Activated CD4-positive, alpha-beta T cell treated with anti-CD3 and anti-CD28 coated beads for 36 hours (primary cell): ENCODE measurements around the gene CCNYL1. TPM values are rescaled to one million over a fixed set of nuclear protein-coding genes. Genes with fewer than 3 reads are reported as not detected.

Experiments used
- ATAC-seq: fragments of 200-7000 bp; cut with Tn5 transposase; one replicate; pipeline ENCODE4 v1.10.0; 2021; ENCODE audit warnings: mild to moderate bottlenecking, moderate library complexity
- CTCF ChIA-PET: fragments of 350-600 bp; sonication (Branson Sonifier 250); formaldehyde crosslinking; loops from one replicate; lab custom pipeline; 2021; ENCODE audit warnings: antibody characterized with exemption; lab: Charles Lee
- POLR2A ChIA-PET: fragments of 350-600 bp; sonication (Branson Sonifier 250); formaldehyde crosslinking; loops from one replicate; lab custom pipeline; 2021; ENCODE audit warnings: antibody characterized with exemption, inconsistent platforms; lab: Charles Lee
- DNase-seq: peaks from one replicate; pipeline ENCODE4 v3.0.0-alpha.2; 2020
- H3K27ac Mint-ChIP-seq: one replicate; pipeline ENCODE4 v1.8.0; 2021; ENCODE audit warnings: mixed read lengths
- H3K27me3 Mint-ChIP-seq: one replicate; pipeline ENCODE4 v1.8.0; 2021; ENCODE audit warnings: mixed read lengths
- H3K36me3 Mint-ChIP-seq: one replicate; pipeline ENCODE4 v1.8.0; 2021; ENCODE audit warnings: low read depth, mixed read lengths
- H3K4me1 Mint-ChIP-seq: one replicate; pipeline ENCODE4 v1.8.0; 2021; ENCODE audit warnings: mixed read lengths
- H3K4me3 Mint-ChIP-seq: one replicate; pipeline ENCODE4 v1.8.0; 2021; ENCODE audit warnings: mild to moderate bottlenecking, moderate library complexity, mixed read lengths
- H3K9me3 Mint-ChIP-seq: one replicate; pipeline ENCODE4 v1.8.0; 2021; ENCODE audit warnings: low read depth, mixed read lengths
- intact Hi-C, 2 experiments: fragments of 100-400 bp; cut with DNase I in 1 of 2; cut with micrococcal nuclease in 1 of 2; formaldehyde crosslinking; loops; one replicate each; pipeline versions ENCODE4 v1.14.2 to v1.15.1; 2022 to 2024; cut with DNase I, micrococcal nuclease
- total RNA-seq, 2 experiments: library from RNA; stranded (reverse); gene quantifications; one replicate each; pipeline ENCODE4 v1.2.3, GENCODE V29; 2021

CCNYL1 gene
- total RNA-seq, 2 experiments from 2014 or later, result 4.0 to 5.5 TPM

DNA sequence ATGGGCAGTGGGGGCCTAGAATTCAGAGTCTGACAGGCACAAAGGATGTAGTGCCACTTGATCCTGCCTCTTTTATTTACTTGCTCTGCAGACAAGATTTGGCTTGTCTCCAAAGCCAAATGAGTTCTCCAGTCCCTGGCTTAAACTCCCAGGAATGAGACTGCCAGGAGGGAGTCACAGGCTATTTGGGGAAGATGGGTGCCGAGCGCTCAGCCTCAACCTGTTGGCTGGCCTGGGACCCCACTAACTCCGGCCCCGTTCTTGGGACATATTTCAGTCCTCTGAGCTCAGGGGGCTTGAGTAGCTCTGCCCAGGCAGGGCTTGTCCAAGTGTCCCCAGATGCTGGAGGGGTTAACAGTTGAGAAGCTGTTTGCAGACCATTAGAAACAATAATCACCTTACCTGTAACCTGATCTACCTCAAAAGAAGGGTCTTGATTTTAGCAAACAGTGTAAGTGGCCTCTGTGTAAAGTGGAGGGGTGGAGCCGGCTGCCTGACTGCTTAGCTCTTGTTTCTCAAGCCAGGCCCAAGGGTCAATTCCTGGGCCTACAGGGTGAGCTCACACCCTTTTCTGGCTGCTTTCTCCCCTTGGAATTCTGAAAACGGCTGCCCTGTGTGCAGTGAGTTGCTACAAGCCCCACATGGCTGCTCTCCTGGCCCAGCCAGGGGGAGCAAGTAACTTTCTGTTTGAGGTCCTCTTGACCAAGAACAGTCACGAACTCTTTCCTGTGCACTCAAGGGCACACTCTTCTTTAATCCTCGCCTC, 85.3 kb downstream of the CCNYL1 start:
- Mint-ChIP-seq H3K36me3 (no peaks in the 10 kb centered on the region), H3K4me3 (no peak overlapping the region), H3K9me3 (no peaks in the 10 kb centered on the region), H3K27me3 (peaks cover 4% of the 10 kb centered on the region), H3K27ac (no peak overlapping the region), H3K4me1 (peaks cover 5% of the 10 kb centered on the region)
- ATAC-seq, result no peak
- intact Hi-C loops, result no loop called here
- CTCF ChIA-PET, result no interaction called here
- POLR2A ChIA-PET, result no interaction called here
- no peak for DNase-seq

DNA sequence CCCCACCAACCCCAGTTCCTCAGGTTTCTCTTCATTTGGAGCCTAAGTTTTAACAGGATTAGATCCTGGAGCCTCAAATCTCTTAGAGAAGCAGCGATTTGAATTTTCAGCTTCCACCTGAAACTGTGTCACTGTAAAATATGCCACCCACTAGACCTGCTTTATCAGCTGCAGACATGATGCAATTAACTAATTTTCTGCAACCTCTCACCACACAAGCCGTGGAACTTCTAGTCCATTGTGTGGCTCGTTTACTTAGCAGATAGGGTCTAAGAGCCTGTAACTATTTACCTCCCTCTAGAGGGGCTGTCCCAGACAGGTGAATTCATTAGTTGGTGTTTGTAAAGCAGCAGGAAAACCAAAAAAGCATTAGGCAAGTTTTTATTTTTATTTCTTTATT, 89.8 kb downstream of the CCNYL1 start:
- intact Hi-C loops, result no loop called here
- Mint-ChIP-seq H3K4me1 (no peaks in the 10 kb centered on the region), H3K27ac (no peak overlapping the region), H3K36me3 (no peaks in the 10 kb centered on the region), H3K27me3 (no peaks in the 10 kb centered on the region), H3K9me3 (no peaks in the 10 kb centered on the region), H3K4me3 (no peak overlapping the region)
- no peak for ATAC-seq
- POLR2A ChIA-PET, result no interaction called here
- no peak for DNase-seq
- CTCF ChIA-PET, result interaction anchor here (0.7 kb wide), 1 partner anchor 18 kb away, joined by 3 read pairs; no protein-coding TSS in a partner anchor

DNA sequence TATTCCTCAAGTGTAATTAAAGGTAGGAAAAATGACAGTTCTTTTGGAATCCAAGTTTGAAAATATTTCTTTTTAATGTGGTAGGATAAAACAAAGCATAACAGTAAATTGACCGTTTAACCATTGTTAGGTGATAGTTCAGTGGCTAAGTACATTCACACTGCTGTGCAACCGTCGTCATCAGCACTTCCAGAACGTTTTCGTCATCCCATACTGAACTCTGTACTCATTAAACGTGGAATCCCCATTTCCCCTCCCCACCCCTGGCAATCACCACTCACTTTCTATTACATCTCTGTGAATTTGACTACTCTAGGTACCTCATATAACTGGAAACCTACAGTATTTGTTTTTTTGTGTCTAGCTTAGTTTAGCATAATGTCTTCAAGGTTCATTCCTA, 91.2 kb downstream of the CCNYL1 start:
- POLR2A ChIA-PET, result no interaction called here
- no peaks in the 10 kb centered on the region for H3K27me3 Mint-ChIP-seq
- DNase-seq (no peak), ATAC-seq (no peak)
- no peaks in the 10 kb centered on the region for H3K9me3 Mint-ChIP-seq
- H3K4me3 Mint-ChIP-seq, result no peak overlapping the region
- H3K36me3 Mint-ChIP-seq, result no peaks in the 10 kb centered on the region
- intact Hi-C loops, result no loop called here
- H3K4me1 Mint-ChIP-seq, result peaks cover 3% of the 10 kb centered on the region
- no peak overlapping the region for H3K27ac Mint-ChIP-seq
- CTCF ChIA-PET, result no interaction called here

Other genes with a start within 250 kb of the CCNYL1 start
- 100 to 1,000 TPM in 1 of 2 experiments, 10 to 100 TPM in 1; 85.4 to 136 TPM for gene CREB1, start 181.7 kb upstream of the CCNYL1 start, total RNA-seq
- 10 to 100 TPM; 25.6 to 29.5 TPM for gene METTL21A, start 86.2 kb upstream of the CCNYL1 start, total RNA-seq
- gene FZD5, start 58.3 kb downstream of the CCNYL1 start, total RNA-seq, result 1 to 10 TPM; 1.1 to 1.3 TPM